ENCODE results near the gene ERFL.

Gene ERFL

DNA sequence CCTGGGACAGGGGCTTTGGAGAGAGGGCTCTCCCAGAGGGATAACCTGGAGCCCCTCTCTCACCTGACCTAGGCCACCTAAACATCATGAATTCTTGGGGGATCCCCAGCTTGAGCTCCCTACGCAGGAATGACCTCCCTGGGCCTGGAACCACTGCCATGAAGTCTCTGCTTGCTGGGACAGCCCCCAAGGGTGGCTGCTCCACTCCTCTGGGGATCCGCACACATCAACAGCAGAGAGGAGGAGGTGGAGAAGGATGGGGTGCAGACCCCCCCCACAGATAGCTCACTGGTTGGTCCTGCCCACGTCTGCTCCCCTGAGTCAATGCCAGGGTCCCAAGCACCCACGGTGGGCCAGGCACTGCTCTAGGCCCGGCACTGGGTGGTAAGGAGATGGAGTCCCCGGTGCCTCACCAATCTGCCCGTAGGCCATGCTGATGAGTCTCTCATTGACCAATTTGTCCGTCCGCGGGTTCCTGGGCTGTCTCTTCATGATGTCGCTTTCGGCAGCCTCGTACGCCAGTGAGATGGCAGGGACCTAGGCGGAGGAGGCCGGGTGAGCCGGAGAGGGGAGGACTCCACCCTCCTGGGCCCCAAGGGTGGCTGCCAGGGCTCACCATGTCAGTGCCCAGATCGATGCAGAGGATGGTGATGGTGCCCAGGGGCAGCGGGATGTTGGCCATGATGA, 41.7 kb upstream of the ERFL start:
- H3K27me3 ChIP-seq (ENCODE audit: insufficient read depth, low read depth): peaks cover 96% of the 10 kb centered on the region
- H3K4me3 ChIP-seq (IDR thresholded peaks at IDR 0.05; ENCODE audit: insufficient read depth, low read depth, low read length): no peak overlapping the region
- no peaks in the 10 kb centered on the region for H3K79me2 ChIP-seq (ENCODE audit: insufficient read depth, low read depth)
- no peak overlapping the region for H3K27ac ChIP-seq
- no peaks in the 10 kb centered on the region for H3K4me1 ChIP-seq (ENCODE audit: low read depth, poor library complexity, severe bottlenecking)
- no peaks in the 10 kb centered on the region for H3K36me3 ChIP-seq (ENCODE audit: insufficient read depth)
- no peaks in the 10 kb centered on the region for H4K20me1 ChIP-seq (ENCODE audit: insufficient read depth)
- no peak overlapping the region for H3K9ac ChIP-seq
- no peak overlapping the region for H2AFZ ChIP-seq (ENCODE audit: low read depth)
- no peak overlapping the region for H3K4me2 ChIP-seq
- TF ChIP-seq, protein P1, sequence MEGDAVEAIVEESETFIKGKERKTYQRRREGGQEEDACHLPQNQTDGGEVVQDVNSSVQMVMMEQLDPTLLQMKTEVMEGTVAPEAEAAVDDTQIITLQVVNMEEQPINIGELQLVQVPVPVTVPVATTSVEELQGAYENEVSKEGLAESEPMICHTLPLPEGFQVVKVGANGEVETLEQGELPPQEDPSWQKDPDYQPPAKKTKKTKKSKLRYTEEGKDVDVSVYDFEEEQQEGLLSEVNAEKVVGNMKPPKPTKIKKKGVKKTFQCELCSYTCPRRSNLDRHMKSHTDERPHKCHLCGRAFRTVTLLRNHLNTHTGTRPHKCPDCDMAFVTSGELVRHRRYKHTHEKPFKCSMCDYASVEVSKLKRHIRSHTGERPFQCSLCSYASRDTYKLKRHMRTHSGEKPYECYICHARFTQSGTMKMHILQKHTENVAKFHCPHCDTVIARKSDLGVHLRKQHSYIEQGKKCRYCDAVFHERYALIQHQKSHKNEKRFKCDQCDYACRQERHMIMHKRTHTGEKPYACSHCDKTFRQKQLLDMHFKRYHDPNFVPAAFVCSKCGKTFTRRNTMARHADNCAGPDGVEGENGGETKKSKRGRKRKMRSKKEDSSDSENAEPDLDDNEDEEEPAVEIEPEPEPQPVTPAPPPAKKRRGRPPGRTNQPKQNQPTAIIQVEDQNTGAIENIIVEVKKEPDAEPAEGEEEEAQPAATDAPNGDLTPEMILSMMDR (conservative IDR thresholded peaks at IDR 0.05; ENCODE audit: low read depth, low read length): no peak

DNA sequence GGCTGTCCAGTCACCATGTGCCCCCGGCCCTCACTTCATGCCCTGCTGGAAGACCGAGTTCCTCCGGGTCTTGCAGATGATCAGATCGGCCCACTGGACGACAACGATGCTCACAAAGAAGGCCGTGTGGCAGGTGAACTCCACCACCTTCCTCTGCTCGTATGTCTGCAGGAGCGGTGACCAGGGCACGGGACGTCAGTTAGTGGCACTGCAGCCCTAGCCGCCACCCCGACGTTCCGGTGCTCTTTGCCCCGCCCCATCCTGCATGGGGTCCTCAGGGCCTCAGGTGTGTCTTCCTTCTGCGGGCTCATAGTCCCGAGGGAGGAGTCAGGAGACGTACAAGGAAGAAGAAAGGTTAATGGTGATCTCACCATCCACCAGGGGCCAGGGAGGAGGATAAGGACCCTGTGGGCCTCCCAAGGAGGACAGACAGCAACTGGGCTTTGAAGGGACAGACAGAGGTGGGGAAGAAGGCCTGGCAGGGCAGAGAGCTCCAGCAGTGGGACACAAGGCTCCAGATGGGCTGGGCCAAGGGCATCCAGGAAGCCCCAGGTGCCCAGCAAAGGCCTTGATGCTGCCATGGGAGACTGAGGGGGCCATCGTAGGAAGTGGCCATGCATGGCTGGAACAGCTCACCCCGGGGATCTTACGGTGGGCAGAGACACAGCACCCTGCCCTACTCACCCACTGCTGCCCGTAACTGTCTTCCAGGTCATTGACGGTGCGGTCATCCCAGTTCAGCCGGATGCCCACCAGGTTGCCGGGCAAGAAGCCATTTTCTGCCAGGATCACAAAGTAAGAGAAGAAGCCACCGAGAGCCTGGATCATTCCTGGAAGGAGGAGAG, 40.7 kb upstream of the ERFL start:
- H3K27ac ChIP-seq: no peak overlapping the region
- TF ChIP-seq, protein P1 (conservative IDR thresholded peaks at IDR 0.05; ENCODE audit: low read depth, low read length): no peak
- H3K4me1 ChIP-seq (ENCODE audit: low read depth, poor library complexity, severe bottlenecking): no peaks in the 10 kb centered on the region
- no peak overlapping the region for H2AFZ ChIP-seq (ENCODE audit: low read depth)
- H3K4me3 ChIP-seq (IDR thresholded peaks at IDR 0.05; ENCODE audit: insufficient read depth, low read depth, low read length): no peak overlapping the region
- H3K4me2 ChIP-seq: no peak overlapping the region
- peaks cover 94% of the 10 kb centered on the region for H3K27me3 ChIP-seq (ENCODE audit: insufficient read depth, low read depth)
- no peaks in the 10 kb centered on the region for H4K20me1 ChIP-seq (ENCODE audit: insufficient read depth)
- H3K9ac ChIP-seq: no peak overlapping the region
- no peaks in the 10 kb centered on the region for H3K79me2 ChIP-seq (ENCODE audit: insufficient read depth, low read depth)
- no peaks in the 10 kb centered on the region for H3K36me3 ChIP-seq (ENCODE audit: insufficient read depth)

DNA sequence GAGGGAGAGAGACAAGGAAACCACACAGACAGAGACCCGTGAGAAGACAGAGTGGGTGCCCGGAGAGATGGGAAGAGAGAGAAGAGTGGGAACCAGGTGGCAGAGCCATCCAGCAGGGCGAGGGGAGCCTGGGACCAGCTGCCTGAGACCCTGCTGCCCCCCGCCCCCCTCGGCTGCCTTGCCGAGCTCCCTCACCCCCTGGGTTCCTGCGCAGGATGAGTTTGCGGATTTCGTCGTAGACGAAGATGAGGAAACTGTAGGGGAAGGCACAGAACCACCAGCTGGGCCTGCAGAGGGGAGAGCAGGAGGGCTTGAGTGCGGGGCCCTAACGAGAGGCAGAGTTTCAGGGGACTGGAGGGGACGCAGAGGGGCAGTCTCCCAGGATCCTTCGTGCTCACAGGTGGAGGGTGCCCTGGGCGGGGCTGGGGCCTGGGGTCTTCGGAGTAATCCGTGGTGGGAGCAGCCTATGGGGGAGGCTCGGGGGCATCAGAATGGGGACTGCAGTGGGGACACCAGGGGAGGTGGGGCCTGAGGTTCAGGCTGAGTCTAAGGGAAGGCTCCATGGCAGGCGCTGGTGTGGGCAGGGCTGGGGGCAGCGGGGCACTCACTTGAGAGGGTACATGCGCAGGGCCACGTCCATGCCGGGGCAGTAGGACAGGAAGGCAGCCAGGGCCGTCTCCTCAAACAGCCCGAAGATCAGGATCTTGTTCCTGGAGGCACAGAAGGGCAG, 39.0 kb upstream of the ERFL start:
- TF ChIP-seq, protein P1 (conservative IDR thresholded peaks at IDR 0.05; ENCODE audit: low read depth, low read length): no peak
- H3K9ac ChIP-seq: no peak overlapping the region

DNA sequence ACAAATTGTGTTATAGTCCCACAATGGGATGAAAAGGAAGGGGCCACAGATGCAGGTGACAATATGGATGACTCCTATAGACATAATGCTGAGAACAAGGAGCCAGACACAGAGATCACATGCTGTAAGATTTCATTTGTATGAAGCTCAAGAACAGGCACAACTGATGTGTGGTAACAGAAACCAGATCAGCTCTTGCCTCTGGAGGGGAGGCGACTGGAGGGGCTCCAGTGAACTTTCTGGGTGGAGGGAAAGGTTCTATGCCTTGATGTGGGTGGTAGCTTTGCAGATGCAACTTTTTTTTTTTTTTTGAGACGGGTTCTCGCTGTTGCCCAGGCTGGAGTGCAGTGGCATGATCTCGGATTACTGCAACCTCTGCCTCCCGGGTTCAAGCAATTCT, 36.9 kb upstream of the ERFL start:
- Histone ChIP-seq H2AFZ (ENCODE audit: low read depth) (no peak overlapping the region), H3K27me3 (ENCODE audit: insufficient read depth, low read depth) (peaks cover 59% of the 10 kb centered on the region), H3K79me2 (ENCODE audit: insufficient read depth, low read depth) (no peaks in the 10 kb centered on the region), H3K27ac (no peak overlapping the region), H3K36me3 (ENCODE audit: insufficient read depth) (no peaks in the 10 kb centered on the region), H3K4me2 (no peak overlapping the region), H3K4me1 (ENCODE audit: low read depth, poor library complexity, severe bottlenecking) (no peaks in the 10 kb centered on the region), H3K4me3 (IDR thresholded peaks at IDR 0.05; ENCODE audit: insufficient read depth, low read depth, low read length) (no peak overlapping the region), H3K9ac (no peak overlapping the region), H4K20me1 (ENCODE audit: insufficient read depth) (no peaks in the 10 kb centered on the region)
- TF ChIP-seq, protein P1 (conservative IDR thresholded peaks at IDR 0.05; ENCODE audit: low read depth, low read length): no peak

More for the DNA sequence above, 39.0 kb upstream of the ERFL start:
- H3K4me2 ChIP-seq: no peak overlapping the region
- no peaks in the 10 kb centered on the region for H3K79me2 ChIP-seq (ENCODE audit: insufficient read depth, low read depth)
- H3K4me1 ChIP-seq (ENCODE audit: low read depth, poor library complexity, severe bottlenecking): no peaks in the 10 kb centered on the region
- no peak overlapping the region for H3K27ac ChIP-seq
- no peaks in the 10 kb centered on the region for H3K36me3 ChIP-seq (ENCODE audit: insufficient read depth)
- H3K4me3 ChIP-seq (IDR thresholded peaks at IDR 0.05; ENCODE audit: insufficient read depth, low read depth, low read length): no peak overlapping the region
- H3K27me3 ChIP-seq (ENCODE audit: insufficient read depth, low read depth): peaks cover 79% of the 10 kb centered on the region
- H2AFZ ChIP-seq (ENCODE audit: low read depth): no peak overlapping the region
- H4K20me1 ChIP-seq (ENCODE audit: insufficient read depth): no peaks in the 10 kb centered on the region

Data from KMS-11 (cell line).